Neural progenitor cell (in vitro differentiated cells): Measurements from ENCODE around the gene P2RY6. TPM values are rescaled to one million over a fixed set of nuclear protein-coding genes. Genes with fewer than 3 reads are reported as not detected.
A peak's percentile ranks its signal among the peaks of the same experiment; 100 is the strongest.

Source experiments
- DNase-seq: peaks from one replicate; pipeline ENCODE4 v3.0.0-alpha.2; 2016; ENCODE audit warnings: low spot score
- H2AFZ ChIP-seq: fragments of 200-600 bp; sonication (generic); replicated peaks from 2 replicates; pipeline ENCODE4 v1.6.1; 2016; ENCODE audit warnings: antibody characterized with exemption
- H3F3A ChIP-seq: fragments of 200-600 bp; sonication (generic); 2 replicates; pipeline ENCODE4 v1.6.1; 2016; ENCODE audit warnings: antibody characterized with exemption, low read depth
- H3K27ac ChIP-seq: fragments of 200-600 bp; sonication (generic); 2 replicates; pipeline ENCODE4 v1.5.1; 2016; ENCODE audit warnings: mild to moderate bottlenecking
- H3K27me3 ChIP-seq: fragments of 200-600 bp; sonication (generic); 2 replicates; pipeline ENCODE4 v1.6.1; 2016; ENCODE audit warnings: mild to moderate bottlenecking, moderate library complexity
- H3K36me3 ChIP-seq: fragments of 200-600 bp; sonication (generic); 2 replicates; pipeline ENCODE4 v1.5.1; 2016
- H3K4me1 ChIP-seq: fragments of 200-600 bp; sonication (generic); 2 replicates; pipeline ENCODE4 v1.6.1; 2016; ENCODE audit warnings: mixed run types
- H3K4me2 ChIP-seq: fragments of 200-600 bp; sonication (generic); 2 replicates; pipeline ENCODE4 v1.6.1; 2016
- H3K4me3 ChIP-seq: fragments of 200-600 bp; sonication (generic); 2 replicates; pipeline ENCODE4 v1.5.1; 2016
- H3K79me2 ChIP-seq: fragments of 200-600 bp; sonication (generic); 2 replicates; pipeline ENCODE4 v1.6.1; 2016; ENCODE audit warnings: low read depth
- H3K9ac ChIP-seq: fragments of 200-600 bp; sonication (generic); 2 replicates; pipeline ENCODE4 v1.6.1; 2016
- H3K9me3 ChIP-seq: fragments of 200-600 bp; sonication (generic); 2 replicates; pipeline ENCODE4 v1.5.1; 2016; ENCODE audit warnings: low read depth
- H4K20me1 ChIP-seq: fragments of 200-600 bp; sonication (generic); 2 replicates; pipeline ENCODE4 v1.6.1; 2016; ENCODE audit warnings: low read depth
- H3K27ac Mint-ChIP-seq: 3 replicates; pipeline ENCODE4 v1.8.0; 2021; ENCODE audit warnings: mixed read lengths
- H3K27me3 Mint-ChIP-seq: 2 replicates; pipeline ENCODE4 v1.8.0; 2022; ENCODE audit warnings: low read depth, mild to moderate bottlenecking, inconsistent platforms, moderate library complexity, mixed read lengths; ENCODE audit not compliant: insufficient read depth
- H3K36me3 Mint-ChIP-seq: 3 replicates; pipeline ENCODE4 v1.8.0; 2021; ENCODE audit warnings: mixed read lengths
- H3K4me1 Mint-ChIP-seq: 3 replicates; pipeline ENCODE4 v1.8.0; 2021; ENCODE audit warnings: mixed read lengths
- H3K4me3 Mint-ChIP-seq: 3 replicates; pipeline ENCODE4 v1.8.0; 2021; ENCODE audit warnings: mild to moderate bottlenecking, moderate library complexity, mixed read lengths
- H3K9me3 Mint-ChIP-seq: 3 replicates; pipeline ENCODE4 v1.8.0; 2020; ENCODE audit warnings: mixed read lengths
- EZH2 ChIP-seq: fragments of 200-600 bp; sonication (generic); IDR thresholded peaks from 2 replicates; pipeline ENCODE4 v1.6.1; 2017; ENCODE audit warnings: antibody characterized with exemption, mild to moderate bottlenecking, moderate library complexity
- EZH2phosphoT487 ChIP-seq: fragments of 200-600 bp; sonication (generic); IDR thresholded peaks from 2 replicates; pipeline ENCODE4 v1.6.1; 2017; ENCODE audit warnings: antibody characterized with exemption
- total RNA-seq: library from RNA; depleted of rRNA; stranded (reverse); fragments of >200 nt; gene quantifications from 2 replicates; pipeline ENCODE4 v1.2.3, GENCODE V29; 2015; ENCODE audit warnings: low replicate concordance
- TF ChIP-seq, protein P1 (sequence below): fragments of 200-600 bp; sonication (generic); IDR thresholded peaks from 2 replicates; pipeline ENCODE4 v1.5.1; 2017; ENCODE audit warnings: antibody characterized with exemption, mild to moderate bottlenecking

P2RY6 gene
- total RNA-seq, 1 donor from 2014 or later, result not detected

- H3K27ac Mint-ChIP-seq, result peak overlapping the region; percentile 93
- no peak overlapping the region for H3K4me2 ChIP-seq
- peaks cover 73% of the 10 kb centered on the region for H3K4me1 Mint-ChIP-seq
- H3K79me2 ChIP-seq, result peaks cover 65% of the 10 kb centered on the region
- peaks cover 9% of the 10 kb centered on the region for H3F3A ChIP-seq
- no peak overlapping the region for H2AFZ ChIP-seq
- H3K4me3 ChIP-seq, result no peak overlapping the region
- peaks cover 13% of the 10 kb centered on the region for H3K36me3 Mint-ChIP-seq
- H3K9ac ChIP-seq, result no peak overlapping the region
- no peaks in the 10 kb centered on the region for H3K9me3 ChIP-seq
- peaks cover 50% of the 10 kb centered on the region for H3K4me1 ChIP-seq
- no peak for DNase-seq
- TF ChIP-seq EZH2phosphoT487 (no peak), EZH2 (no peak)
- TF ChIP-seq, protein P1, sequence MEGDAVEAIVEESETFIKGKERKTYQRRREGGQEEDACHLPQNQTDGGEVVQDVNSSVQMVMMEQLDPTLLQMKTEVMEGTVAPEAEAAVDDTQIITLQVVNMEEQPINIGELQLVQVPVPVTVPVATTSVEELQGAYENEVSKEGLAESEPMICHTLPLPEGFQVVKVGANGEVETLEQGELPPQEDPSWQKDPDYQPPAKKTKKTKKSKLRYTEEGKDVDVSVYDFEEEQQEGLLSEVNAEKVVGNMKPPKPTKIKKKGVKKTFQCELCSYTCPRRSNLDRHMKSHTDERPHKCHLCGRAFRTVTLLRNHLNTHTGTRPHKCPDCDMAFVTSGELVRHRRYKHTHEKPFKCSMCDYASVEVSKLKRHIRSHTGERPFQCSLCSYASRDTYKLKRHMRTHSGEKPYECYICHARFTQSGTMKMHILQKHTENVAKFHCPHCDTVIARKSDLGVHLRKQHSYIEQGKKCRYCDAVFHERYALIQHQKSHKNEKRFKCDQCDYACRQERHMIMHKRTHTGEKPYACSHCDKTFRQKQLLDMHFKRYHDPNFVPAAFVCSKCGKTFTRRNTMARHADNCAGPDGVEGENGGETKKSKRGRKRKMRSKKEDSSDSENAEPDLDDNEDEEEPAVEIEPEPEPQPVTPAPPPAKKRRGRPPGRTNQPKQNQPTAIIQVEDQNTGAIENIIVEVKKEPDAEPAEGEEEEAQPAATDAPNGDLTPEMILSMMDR, result no peak
- no peaks in the 10 kb centered on the region for H3K36me3 ChIP-seq
- H3K9me3 Mint-ChIP-seq, result no peaks in the 10 kb centered on the region
- H3K27me3 ChIP-seq, result no peaks in the 10 kb centered on the region
- peaks cover 9% of the 10 kb centered on the region for H3K27me3 Mint-ChIP-seq
- no peak overlapping the region for H3K27ac ChIP-seq
- H4K20me1 ChIP-seq, result peaks cover 69% of the 10 kb centered on the region
- peak overlapping the region; percentile 35 for H3K4me3 Mint-ChIP-seq
Measured at GRCh38 chr11:73321604-73322381, 49.7 kb downstream of the P2RY6 start.

- H3K9ac ChIP-seq, result no peak overlapping the region
- peaks cover 60% of the 10 kb centered on the region for H3K79me2 ChIP-seq
- H3K27ac ChIP-seq, result no peak overlapping the region
- H2AFZ ChIP-seq, result no peak overlapping the region
- peaks cover 9% of the 10 kb centered on the region for H3K27me3 Mint-ChIP-seq
- no peaks in the 10 kb centered on the region for H3K27me3 ChIP-seq
- peaks cover 9% of the 10 kb centered on the region for H3F3A ChIP-seq
- peaks cover 13% of the 10 kb centered on the region for H3K36me3 Mint-ChIP-seq
- no peaks in the 10 kb centered on the region for H3K9me3 Mint-ChIP-seq
- no peak for DNase-seq
- peak overlapping the region; percentile 61 for H3K4me2 ChIP-seq
- H3K4me1 Mint-ChIP-seq, result peaks cover 79% of the 10 kb centered on the region
- no peaks in the 10 kb centered on the region for H3K9me3 ChIP-seq
- peaks cover 53% of the 10 kb centered on the region for H3K4me1 ChIP-seq
- H3K4me3 ChIP-seq, result no peak overlapping the region
- peaks cover 67% of the 10 kb centered on the region for H4K20me1 ChIP-seq
- peak overlapping the region; percentile 51 for H3K4me3 Mint-ChIP-seq
- H3K27ac Mint-ChIP-seq, result peak overlapping the region; percentile 93
- TF ChIP-seq EZH2phosphoT487 (no peak), EZH2 (no peak)
- TF ChIP-seq, protein P1, result no peak
- no peaks in the 10 kb centered on the region for H3K36me3 ChIP-seq
Measured at GRCh38 chr11:73322382-73323306, 50.5 kb downstream of the P2RY6 start.

- H3K36me3 ChIP-seq, result no peaks in the 10 kb centered on the region
- no peak overlapping the region for H3K27ac ChIP-seq
- peaks cover 69% of the 10 kb centered on the region for H4K20me1 ChIP-seq
- H3K4me2 ChIP-seq, result peak overlapping the region; percentile 61
- peak; percentile 82 for DNase-seq
- peaks cover 58% of the 10 kb centered on the region for H3K4me1 ChIP-seq
- Mint-ChIP-seq H3K27ac (peak overlapping the region; percentile 76), H3K4me3 (no peak overlapping the region), H3K4me1 (peaks cover 84% of the 10 kb centered on the region), H3K27me3 (peaks cover 11% of the 10 kb centered on the region), H3K9me3 (no peaks in the 10 kb centered on the region), H3K36me3 (peaks cover 14% of the 10 kb centered on the region)
- H3K27me3 ChIP-seq, result no peaks in the 10 kb centered on the region
- TF ChIP-seq EZH2phosphoT487 (no peak), EZH2 (no peak)
- TF ChIP-seq, protein P1, result no peak
- peaks cover 55% of the 10 kb centered on the region for H3K79me2 ChIP-seq
- peaks cover 9% of the 10 kb centered on the region for H3F3A ChIP-seq
- H3K9ac ChIP-seq, result no peak overlapping the region
- no peaks in the 10 kb centered on the region for H3K9me3 ChIP-seq
- no peak overlapping the region for H3K4me3 ChIP-seq
- H2AFZ ChIP-seq, result no peak overlapping the region
Measured at GRCh38 chr11:73323464-73323863, 51.3 kb downstream of the P2RY6 start.
